ENCODE data around the gene TSTD1.

DNA sequence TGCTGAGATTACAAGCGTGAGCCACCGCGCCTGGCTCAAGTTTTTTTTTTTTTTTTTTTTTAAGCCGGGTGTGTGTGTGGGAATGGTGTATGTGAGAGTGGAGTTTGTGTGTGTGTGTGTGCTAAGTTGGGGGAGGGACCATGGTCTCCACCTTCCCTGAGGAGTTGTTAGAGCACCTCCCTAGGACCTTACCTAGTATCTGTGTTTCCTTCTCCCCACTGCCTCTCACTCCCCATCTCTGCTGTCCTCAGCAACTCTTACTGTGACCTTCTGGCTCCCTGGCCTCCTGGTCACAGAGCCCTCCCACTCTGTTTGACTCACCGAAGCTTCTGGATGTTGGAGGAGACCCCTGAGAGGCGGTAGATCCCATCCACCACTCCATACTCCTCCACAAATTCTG is 20.5 kb upstream of the TSTD1 start:
- TF ChIP-seq, protein P1, sequence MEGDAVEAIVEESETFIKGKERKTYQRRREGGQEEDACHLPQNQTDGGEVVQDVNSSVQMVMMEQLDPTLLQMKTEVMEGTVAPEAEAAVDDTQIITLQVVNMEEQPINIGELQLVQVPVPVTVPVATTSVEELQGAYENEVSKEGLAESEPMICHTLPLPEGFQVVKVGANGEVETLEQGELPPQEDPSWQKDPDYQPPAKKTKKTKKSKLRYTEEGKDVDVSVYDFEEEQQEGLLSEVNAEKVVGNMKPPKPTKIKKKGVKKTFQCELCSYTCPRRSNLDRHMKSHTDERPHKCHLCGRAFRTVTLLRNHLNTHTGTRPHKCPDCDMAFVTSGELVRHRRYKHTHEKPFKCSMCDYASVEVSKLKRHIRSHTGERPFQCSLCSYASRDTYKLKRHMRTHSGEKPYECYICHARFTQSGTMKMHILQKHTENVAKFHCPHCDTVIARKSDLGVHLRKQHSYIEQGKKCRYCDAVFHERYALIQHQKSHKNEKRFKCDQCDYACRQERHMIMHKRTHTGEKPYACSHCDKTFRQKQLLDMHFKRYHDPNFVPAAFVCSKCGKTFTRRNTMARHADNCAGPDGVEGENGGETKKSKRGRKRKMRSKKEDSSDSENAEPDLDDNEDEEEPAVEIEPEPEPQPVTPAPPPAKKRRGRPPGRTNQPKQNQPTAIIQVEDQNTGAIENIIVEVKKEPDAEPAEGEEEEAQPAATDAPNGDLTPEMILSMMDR (IDR thresholded peaks at IDR 0.05; ENCODE audit: insufficient read depth, low read length), result no peak
- no peak for TF ChIP-seq SPI1 (IDR thresholded peaks at IDR 0.05; ENCODE audit: borderline replicate concordance, low read depth)

Data from HL-60 (cell line).